Measurements from ENCODE around the gene USP43.

The USP43 gene

GRCh38 chr17:9766970-9767369 is 121.7 kb downstream of the USP43 start:
- no peak overlapping the region for H3K4me3 ChIP-seq (ENCODE audit: low read depth, low read length)
- TF ChIP-seq MYC (IDR thresholded peaks at IDR 0.05; ENCODE audit: low read depth, low read length) (no peak), CTCF (IDR thresholded peaks at IDR 0.05; ENCODE audit: low read depth, low read length) (no peak), POLR2A (IDR thresholded peaks at IDR 0.05; ENCODE audit: extremely low read depth, insufficient read length) (no peak), MAX (IDR thresholded peaks at IDR 0.05; ENCODE audit: low read depth, low read length) (no peak)
- DNase-seq (ENCODE audit: low read depth), result no peak

- TF ChIP-seq CTCF (IDR thresholded peaks at IDR 0.05; ENCODE audit: low read depth, low read length) (no peak), POLR2A (IDR thresholded peaks at IDR 0.05; ENCODE audit: extremely low read depth, insufficient read length) (no peak), MAX (IDR thresholded peaks at IDR 0.05; ENCODE audit: low read depth, low read length) (no peak), MYC (IDR thresholded peaks at IDR 0.05; ENCODE audit: low read depth, low read length) (no peak)
- DNase-seq (ENCODE audit: low read depth), result no peak
Measured at GRCh38 chr17:9767432-9767991, 122.2 kb downstream of the USP43 start.

GRCh38 chr17:9768381-9768934 is 123.1 kb downstream of the USP43 start:
- no peak overlapping the region for H3K4me3 ChIP-seq (ENCODE audit: low read depth, low read length)
- DNase-seq (ENCODE audit: low read depth), result peak; percentile 53
- peak; percentile 20 for TF ChIP-seq CTCF (IDR thresholded peaks at IDR 0.05; ENCODE audit: low read depth, low read length)
- no peak for TF ChIP-seq MYC (IDR thresholded peaks at IDR 0.05; ENCODE audit: low read depth, low read length)

More at GRCh38 chr17:9767432-9767991, 122.2 kb downstream of the USP43 start:
- H3K4me3 ChIP-seq (ENCODE audit: low read depth, low read length), result no peak overlapping the region

- no peak for TF ChIP-seq MAX (IDR thresholded peaks at IDR 0.05; ENCODE audit: low read depth, low read length)
- no peak for TF ChIP-seq MYC (IDR thresholded peaks at IDR 0.05; ENCODE audit: low read depth, low read length)
- no peak for TF ChIP-seq POLR2A (IDR thresholded peaks at IDR 0.05; ENCODE audit: extremely low read depth, insufficient read length)
- TF ChIP-seq CTCF (IDR thresholded peaks at IDR 0.05; ENCODE audit: low read depth, low read length), result no peak
- DNase-seq (ENCODE audit: low read depth), result no peak
- H3K4me3 ChIP-seq (ENCODE audit: low read depth, low read length), result no peak overlapping the region
Measured at GRCh38 chr17:9769036-9769695, 123.8 kb downstream of the USP43 start.

- H3K4me3 ChIP-seq (ENCODE audit: low read depth, low read length), result no peak overlapping the region
- DNase-seq (ENCODE audit: low read depth), result no peak
- TF ChIP-seq MYC (IDR thresholded peaks at IDR 0.05; ENCODE audit: low read depth, low read length) (no peak), POLR2A (IDR thresholded peaks at IDR 0.05; ENCODE audit: extremely low read depth, insufficient read length) (no peak), MAX (IDR thresholded peaks at IDR 0.05; ENCODE audit: low read depth, low read length) (no peak), CTCF (IDR thresholded peaks at IDR 0.05; ENCODE audit: low read depth, low read length) (no peak)
Measured at GRCh38 chr17:9771465-9771864, 126.1 kb downstream of the USP43 start.
